Gastroesophageal sphincter (tissue), 4 donors: ENCODE measurements around the gene PRSS8. TPM values are rescaled to one million over a fixed set of nuclear protein-coding genes. Genes with fewer than 3 reads are reported as not detected.
A peak's percentile ranks its signal among the peaks of the same experiment; 100 is the strongest.
"Not testable (repeated sequence)": the region's sequence is repeated elsewhere in the genome, so short reads cannot be mapped to it uniquely, and the experiment has no call there.

ENCODE experiments used
- ATAC-seq: fragments of 150-250 bp; one replicate; pipeline ENCODE4 v1.9.1; 2016; ENCODE audit warnings: mild to moderate bottlenecking, moderate library complexity
- H3K27ac ChIP-seq, 4 donors: fragments of 200-600 bp; sonication (generic) in 3 of 4; 1 replicate in 3 of 4; 2 replicates in 1 of 4; pipeline ENCODE4 v1.5.1; 2016 to 2019
- H3K27me3 ChIP-seq: fragments of 200-600 bp; sonication (generic); one replicate; pipeline ENCODE4 v1.5.1; 2019
- H3K36me3 ChIP-seq, 2 donors: fragments of 200-600 bp; sonication (generic); one replicate each; pipeline ENCODE4 v1.5.1; 2019; ENCODE audit warnings: control low read depth in 1 of 2
- H3K4me1 ChIP-seq, 3 donors: fragments of 200-600 bp; sonication (generic); 1 replicate in 2 of 3; 2 replicates in 1 of 3; pipeline ENCODE4 v1.5.1; 2016 to 2019; ENCODE audit warnings: control low read depth in 2 of 3
- H3K4me3 ChIP-seq, 2 donors: fragments of 200-600 bp; sonication (generic); one replicate each; pipeline ENCODE4 v1.5.1; 2019; ENCODE audit warnings: mild to moderate bottlenecking in 1 of 2, moderate library complexity in 1 of 2
- H3K9me3 ChIP-seq, 3 donors: fragments of 200-600 bp; sonication (generic); one replicate each; pipeline ENCODE4 v1.5.1; 2017 to 2019; ENCODE audit warnings: control low read depth in 2 of 3
- EP300 ChIP-seq: sonication (generic); formaldehyde crosslinking; IDR thresholded peaks from one replicate; pipeline ENCODE4 v1.6.1; 2017; ENCODE audit warnings: antibody characterized with exemption, mild to moderate bottlenecking
- POLR2A ChIP-seq, 2 donors: fragments of 450-650 bp; IDR thresholded peaks; one replicate each; pipeline ENCODE4 v1.6.1; 2017; ENCODE audit warnings: antibody characterized with exemption in 2 of 2, mild to moderate bottlenecking in 2 of 2, moderate library complexity in 1 of 2
- POLR2AphosphoS5 ChIP-seq: sonication (generic); formaldehyde crosslinking; IDR thresholded peaks from one replicate; pipeline ENCODE4 v1.6.1; 2017; ENCODE audit warnings: antibody characterized with exemption
- WGBS, 2 donors: methylation state at CpG; one replicate each; pipeline ENCODE4 v1.1.5; 2018; ENCODE audit warnings: low coverage in 1 of 2; 5-methylcytosine and 5-hydroxymethylcytosine counted together
- total RNA-seq, 4 donors: library from RNA; depleted of rRNA; stranded (reverse); fragments of >200 nt; gene quantifications; one replicate each; pipeline ENCODE4 v1.1.0, GENCODE V29; 2016
- TF ChIP-seq, protein P1 (sequence below), 4 experiments: fragments of 200-600 bp in 2 of 4; fragments of 450-650 bp in 2 of 4; sonication (generic) in 1 of 4; IDR thresholded peaks; one replicate each; pipeline ENCODE4 v1.5.1; 2017 to 2019; ENCODE audit warnings: antibody characterized with exemption in 4 of 4, mild to moderate bottlenecking in 2 of 4, moderate library complexity in 2 of 4

Gene PRSS8
- total RNA-seq, 4 donors from 2014 or later = 4.1 TPM; not detected in 3

GRCh38 chr16:31138621-31139578 lies 3.4 kb upstream of the PRSS8 start:
- no peaks in the 10 kb centered on the region for H3K36me3 ChIP-seq
- H3K27me3 ChIP-seq = peaks cover 22% of the 10 kb centered on the region
- 67 to 84% methylated on average over 3 of the region's 27 CpGs for WGBS, 2 donors
- no peaks in the 10 kb centered on the region for H3K9me3 ChIP-seq
- H3K4me1 ChIP-seq = peaks cover 0 to 37% (median 18%) of the 10 kb centered on the region in 3 donors
- peak overlapping the region in 2 of 4 donors; percentile 58 to 69 for H3K27ac ChIP-seq
- TF ChIP-seq, protein P1, sequence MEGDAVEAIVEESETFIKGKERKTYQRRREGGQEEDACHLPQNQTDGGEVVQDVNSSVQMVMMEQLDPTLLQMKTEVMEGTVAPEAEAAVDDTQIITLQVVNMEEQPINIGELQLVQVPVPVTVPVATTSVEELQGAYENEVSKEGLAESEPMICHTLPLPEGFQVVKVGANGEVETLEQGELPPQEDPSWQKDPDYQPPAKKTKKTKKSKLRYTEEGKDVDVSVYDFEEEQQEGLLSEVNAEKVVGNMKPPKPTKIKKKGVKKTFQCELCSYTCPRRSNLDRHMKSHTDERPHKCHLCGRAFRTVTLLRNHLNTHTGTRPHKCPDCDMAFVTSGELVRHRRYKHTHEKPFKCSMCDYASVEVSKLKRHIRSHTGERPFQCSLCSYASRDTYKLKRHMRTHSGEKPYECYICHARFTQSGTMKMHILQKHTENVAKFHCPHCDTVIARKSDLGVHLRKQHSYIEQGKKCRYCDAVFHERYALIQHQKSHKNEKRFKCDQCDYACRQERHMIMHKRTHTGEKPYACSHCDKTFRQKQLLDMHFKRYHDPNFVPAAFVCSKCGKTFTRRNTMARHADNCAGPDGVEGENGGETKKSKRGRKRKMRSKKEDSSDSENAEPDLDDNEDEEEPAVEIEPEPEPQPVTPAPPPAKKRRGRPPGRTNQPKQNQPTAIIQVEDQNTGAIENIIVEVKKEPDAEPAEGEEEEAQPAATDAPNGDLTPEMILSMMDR (IDR thresholded peaks at IDR 0.05) = no peak
- TF ChIP-seq POLR2A (IDR thresholded peaks at IDR 0.05) (no peak), EP300 (no peak)
- peak overlapping the region in 1 of 2 donors; percentile 12 for H3K4me3 ChIP-seq
- ATAC-seq = no peak

DNA sequence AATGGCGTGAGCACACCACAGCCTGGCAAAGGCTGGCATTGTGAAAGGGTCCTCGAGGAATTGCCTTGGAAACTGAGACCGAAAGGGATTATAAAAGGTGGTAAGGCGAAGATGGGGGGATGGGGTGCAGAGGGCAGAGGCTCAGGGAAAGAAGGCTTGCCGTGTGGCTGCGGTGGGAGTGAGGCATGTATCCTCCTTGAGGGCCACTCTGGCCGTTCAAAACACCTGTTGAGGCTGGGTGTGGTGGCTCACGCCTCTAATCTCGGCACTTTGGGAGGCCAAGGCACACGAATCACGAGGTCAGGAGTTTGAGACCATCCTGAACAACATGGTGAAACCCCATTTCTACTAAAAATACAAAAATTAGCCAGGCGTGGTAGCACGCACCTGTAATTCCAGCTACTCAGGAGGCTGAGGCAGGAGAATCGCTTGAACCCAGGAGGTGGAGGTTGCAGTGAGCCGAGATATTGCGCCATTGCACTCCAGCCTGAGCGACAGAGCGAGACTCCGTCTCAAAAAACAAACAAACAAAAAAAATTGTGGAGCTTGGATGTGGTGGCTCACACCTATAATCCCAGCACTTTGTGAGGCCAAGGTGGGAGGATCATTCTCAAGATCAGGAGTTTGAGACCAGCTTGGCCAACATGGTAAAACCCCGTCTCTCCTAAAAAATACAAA lies 1.4 kb upstream of the PRSS8 start:
- H3K27ac ChIP-seq, H3K9me3 ChIP-seq, ATAC-seq, H3K4me3 ChIP-seq: not testable (repeated sequence)
- Histone ChIP-seq H3K27me3 (peaks cover 22% of the 10 kb centered on the region), H3K36me3 (peaks cover 0 to 16% of the 10 kb centered on the region in 2 donors), H3K4me1 (peaks cover 0 to 28% (median 12%) of the 10 kb centered on the region in 3 donors)
- 89 to 90% methylated on average over 10 to 11 of the region's 20 CpGs for WGBS, 2 donors

DNA sequence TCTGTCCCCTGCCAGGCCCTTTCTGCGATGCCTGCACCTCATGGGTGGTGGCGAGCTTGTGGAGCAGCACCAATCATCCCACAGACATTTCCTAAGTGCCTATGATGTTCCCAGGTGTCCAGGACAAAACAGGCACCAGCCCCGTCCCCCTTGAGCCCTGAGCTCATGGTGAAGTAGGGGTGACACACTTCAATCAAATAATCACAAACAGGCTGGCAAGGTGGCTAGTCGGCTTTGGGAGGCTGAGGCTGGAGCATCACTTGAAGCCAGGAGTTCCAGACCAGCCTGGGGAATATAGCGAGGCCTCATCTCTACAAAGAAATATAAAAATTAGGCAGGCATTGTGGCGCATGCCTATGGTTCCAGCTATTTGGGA lies 748 bp upstream of the PRSS8 start:
- Histone ChIP-seq H3K4me3 (no peak overlapping the region), H3K9me3 (no peaks in the 10 kb centered on the region), H3K27me3 (peaks cover 22% of the 10 kb centered on the region), H3K27ac (no peak overlapping the region), H3K36me3 (peaks cover 0 to 23% of the 10 kb centered on the region in 2 donors), H3K4me1 (peaks cover 0 to 21% (median 5%) of the 10 kb centered on the region in 3 donors)
- ATAC-seq = no peak
- TF ChIP-seq EP300 (no peak), POLR2A (IDR thresholded peaks at IDR 0.05) (no peak), POLR2AphosphoS5 (no peak)
- TF ChIP-seq, protein P1 (IDR thresholded peaks at IDR 0.05) = no peak
- WGBS, 2 donors = 73 to 92% methylated on average over 2 to 4 of the region's 6 CpGs

GRCh38 chr16:31134625-31135534 lies 647 bp downstream of the PRSS8 start:
- ATAC-seq = no peak
- peaks cover 22% of the 10 kb centered on the region for H3K27me3 ChIP-seq
- H3K27ac ChIP-seq = no peak overlapping the region
- TF ChIP-seq POLR2A (IDR thresholded peaks at IDR 0.05) (no peak), POLR2AphosphoS5 (no peak)
- TF ChIP-seq, protein P1 (IDR thresholded peaks at IDR 0.05) = no peak
- WGBS, 2 donors = 0 to 22% methylated on average over 7 of the region's 18 CpGs
- peaks cover 0 to 37% of the 10 kb centered on the region in 2 donors for H3K36me3 ChIP-seq
- no peak overlapping the region for H3K4me3 ChIP-seq
- H3K9me3 ChIP-seq = no peaks in the 10 kb centered on the region
- H3K4me1 ChIP-seq = peaks cover 0 to 17% (median 3%) of the 10 kb centered on the region in 3 donors
